ENCODE measurements around the gene SLC19A2.

DNA sequence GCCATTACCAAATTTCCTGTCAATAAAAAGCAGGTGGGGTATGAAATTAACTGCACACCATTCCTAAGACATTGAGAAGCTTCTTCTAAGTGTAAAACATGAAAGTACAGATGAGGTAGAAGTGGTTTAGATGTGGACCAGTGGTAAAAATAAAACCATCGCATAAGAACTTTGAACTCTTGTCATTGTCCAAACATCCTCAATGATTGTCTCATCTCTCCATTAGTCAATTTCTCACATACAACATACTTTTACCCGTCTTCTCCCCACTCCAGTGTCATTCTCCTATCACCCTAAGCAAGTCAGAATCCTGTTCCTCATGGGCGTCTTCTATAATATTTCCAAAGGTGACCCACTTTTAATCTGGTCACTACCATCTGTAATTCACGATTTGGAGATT lies 24.3 kb upstream of the SLC19A2 start:
- TF ChIP-seq, protein P1, sequence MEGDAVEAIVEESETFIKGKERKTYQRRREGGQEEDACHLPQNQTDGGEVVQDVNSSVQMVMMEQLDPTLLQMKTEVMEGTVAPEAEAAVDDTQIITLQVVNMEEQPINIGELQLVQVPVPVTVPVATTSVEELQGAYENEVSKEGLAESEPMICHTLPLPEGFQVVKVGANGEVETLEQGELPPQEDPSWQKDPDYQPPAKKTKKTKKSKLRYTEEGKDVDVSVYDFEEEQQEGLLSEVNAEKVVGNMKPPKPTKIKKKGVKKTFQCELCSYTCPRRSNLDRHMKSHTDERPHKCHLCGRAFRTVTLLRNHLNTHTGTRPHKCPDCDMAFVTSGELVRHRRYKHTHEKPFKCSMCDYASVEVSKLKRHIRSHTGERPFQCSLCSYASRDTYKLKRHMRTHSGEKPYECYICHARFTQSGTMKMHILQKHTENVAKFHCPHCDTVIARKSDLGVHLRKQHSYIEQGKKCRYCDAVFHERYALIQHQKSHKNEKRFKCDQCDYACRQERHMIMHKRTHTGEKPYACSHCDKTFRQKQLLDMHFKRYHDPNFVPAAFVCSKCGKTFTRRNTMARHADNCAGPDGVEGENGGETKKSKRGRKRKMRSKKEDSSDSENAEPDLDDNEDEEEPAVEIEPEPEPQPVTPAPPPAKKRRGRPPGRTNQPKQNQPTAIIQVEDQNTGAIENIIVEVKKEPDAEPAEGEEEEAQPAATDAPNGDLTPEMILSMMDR (IDR thresholded peaks at IDR 0.05), result no peak
- no peak for TF ChIP-seq EP300 (IDR thresholded peaks at IDR 0.05)
